Activated CD4-positive, alpha-beta T cell treated with anti-CD3 and anti-CD28 coated beads for 24 hours (primary cell): ENCODE results near the gene SFXN5.

Experiments used
- DNase-seq, 2 donors: peaks; one replicate each; pipeline ENCODE4 v3.0.0-alpha.2; 2020; ENCODE audit warnings: low read depth in 2 of 2

The SFXN5 gene

DNA sequence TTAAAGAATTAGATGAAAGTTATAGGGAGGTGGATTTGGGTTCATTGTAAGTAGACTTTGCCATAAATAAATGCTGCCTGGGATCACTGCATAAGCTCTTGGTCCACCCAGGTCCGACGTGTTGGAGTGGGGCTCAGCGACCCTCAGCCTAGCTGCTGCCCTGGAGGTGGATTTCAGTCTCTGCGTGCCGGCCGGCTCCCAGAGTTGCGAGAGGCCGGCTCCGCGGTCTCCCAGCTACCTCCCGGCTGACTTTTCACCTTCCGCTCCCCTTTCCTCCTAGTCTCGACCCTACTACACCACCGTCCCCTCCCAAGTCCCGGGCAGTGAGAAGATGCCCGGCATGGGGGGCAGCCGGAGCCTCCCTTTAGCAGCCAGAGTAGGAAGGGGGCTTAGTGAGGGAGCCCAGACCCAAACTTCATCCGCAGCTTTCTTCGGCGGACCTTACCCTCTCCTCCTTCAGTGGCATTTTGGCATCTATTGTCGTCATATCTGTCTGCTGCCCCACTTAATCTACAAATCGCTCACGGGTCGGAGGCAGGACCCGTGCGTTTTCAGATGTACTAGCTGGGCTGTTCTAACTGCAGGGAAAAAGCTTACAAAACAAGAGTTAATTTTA, 146.1 kb downstream of the SFXN5 start:
- DNase-seq, result no peak

DNA sequence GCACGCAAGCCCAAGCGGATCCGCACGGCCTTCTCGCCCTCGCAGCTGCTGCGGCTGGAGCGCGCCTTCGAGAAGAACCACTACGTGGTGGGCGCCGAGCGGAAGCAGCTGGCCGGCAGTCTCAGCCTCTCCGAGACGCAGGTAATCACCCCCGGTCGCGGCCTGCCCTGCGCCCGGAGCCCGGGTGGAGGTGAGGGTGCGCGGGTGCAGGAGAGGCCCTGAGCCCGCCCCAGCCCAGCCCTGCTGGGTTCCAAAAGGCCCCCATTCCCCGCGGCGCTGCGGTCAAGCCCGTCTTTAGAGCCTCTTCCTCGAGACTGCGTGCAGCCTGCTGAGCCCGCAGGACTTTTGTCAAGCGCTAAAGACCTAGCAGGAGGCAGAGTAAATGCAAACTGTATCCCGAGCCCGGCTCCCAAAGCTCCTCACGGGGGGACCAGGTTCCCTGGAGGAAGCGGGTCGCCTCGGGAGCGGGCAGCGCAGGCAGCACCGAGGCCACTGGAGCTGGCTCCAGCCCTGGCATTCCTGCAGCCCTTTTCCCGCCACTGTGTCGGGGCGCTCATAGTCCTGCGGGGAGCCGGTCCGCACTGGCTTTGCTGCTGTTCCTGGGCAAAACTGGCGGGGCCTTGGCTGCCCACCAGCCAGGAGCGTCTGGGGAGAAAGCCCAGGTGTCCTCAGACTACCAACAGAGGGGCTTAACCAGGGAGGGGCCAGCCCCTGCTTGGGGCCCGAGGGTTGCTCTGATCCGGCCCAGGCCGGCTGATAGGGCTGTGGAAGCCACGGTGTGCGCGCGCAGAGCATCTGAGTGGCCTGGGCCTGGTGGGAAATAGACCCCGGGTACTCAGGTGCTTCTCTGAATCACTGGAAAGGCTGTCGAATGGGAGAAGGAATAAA, 146.9 kb downstream of the SFXN5 start:
- DNase-seq, result no peak

GRCh38 chr2:72923833-72924352, 147.6 kb downstream of the SFXN5 start:
- DNase-seq, result no peak

GRCh38 chr2:72921853-72922252, 149.7 kb downstream of the SFXN5 start:
- DNase-seq, result no peak

GRCh38 chr2:72921088-72921851, 150.2 kb downstream of the SFXN5 start:
- no peak for DNase-seq

- DNase-seq, result no peak
Measured at GRCh38 chr2:72920318-72921087, 151.0 kb downstream of the SFXN5 start.

DNA sequence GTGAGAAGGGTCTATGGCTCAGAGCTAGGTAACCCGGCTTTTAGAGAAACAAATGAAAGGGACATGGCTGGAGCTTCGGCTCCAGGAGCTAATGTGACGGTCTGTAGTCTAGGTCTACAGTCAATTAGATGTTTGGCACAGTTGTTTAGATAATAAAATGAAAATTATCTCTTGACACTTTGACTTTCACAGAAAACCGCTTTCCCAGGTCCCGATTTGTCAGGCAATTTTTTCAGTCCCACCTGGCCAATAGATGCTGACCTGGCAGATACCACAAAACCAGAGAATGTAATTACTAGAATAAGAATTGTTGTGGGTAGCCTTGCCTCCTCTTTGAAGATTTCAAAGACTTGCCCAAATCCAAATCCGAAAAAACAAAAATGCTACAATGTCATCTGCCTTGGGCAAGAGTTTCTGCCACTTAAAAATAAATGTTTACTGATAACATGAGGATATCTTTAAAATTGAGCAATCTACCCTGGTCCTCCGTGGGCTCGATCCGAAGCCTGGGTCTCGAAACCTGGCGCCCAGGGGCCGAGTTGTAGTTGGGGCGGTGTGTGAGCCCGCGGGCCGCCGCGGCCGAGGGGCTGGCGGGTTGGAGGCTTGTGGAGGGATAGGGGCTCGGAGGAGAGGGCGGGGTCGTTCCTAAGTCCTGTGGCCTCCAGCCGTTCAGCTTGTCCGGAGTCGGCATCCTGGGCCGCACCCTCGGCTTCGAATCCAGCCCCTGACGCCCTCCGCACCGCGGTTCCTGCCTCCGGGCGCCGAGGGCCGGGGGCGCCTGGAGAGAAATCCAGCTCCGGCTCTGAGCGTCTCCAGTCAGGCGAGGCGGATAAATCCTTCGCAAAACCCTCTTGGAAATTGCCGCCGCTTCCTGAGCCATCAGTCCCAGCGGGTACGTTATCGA, 151.8 kb downstream of the SFXN5 start:
- DNase-seq, result no peak

- DNase-seq, result no peak
Measured at GRCh38 chr2:72917877-72918553, 153.5 kb downstream of the SFXN5 start.

- peak in 1 of 2 donors; percentile 32 for DNase-seq
Measured at GRCh38 chr2:72917138-72917876, 154.2 kb downstream of the SFXN5 start, which contains the start of gene EMX1. EMX1 (plus strand) TSS chr2:72917519; CDS start chr2:72917853, 334 bp downstream.

GRCh38 chr2:72916743-72917137, 154.8 kb downstream of the SFXN5 start:
- no peak for DNase-seq

DNA sequence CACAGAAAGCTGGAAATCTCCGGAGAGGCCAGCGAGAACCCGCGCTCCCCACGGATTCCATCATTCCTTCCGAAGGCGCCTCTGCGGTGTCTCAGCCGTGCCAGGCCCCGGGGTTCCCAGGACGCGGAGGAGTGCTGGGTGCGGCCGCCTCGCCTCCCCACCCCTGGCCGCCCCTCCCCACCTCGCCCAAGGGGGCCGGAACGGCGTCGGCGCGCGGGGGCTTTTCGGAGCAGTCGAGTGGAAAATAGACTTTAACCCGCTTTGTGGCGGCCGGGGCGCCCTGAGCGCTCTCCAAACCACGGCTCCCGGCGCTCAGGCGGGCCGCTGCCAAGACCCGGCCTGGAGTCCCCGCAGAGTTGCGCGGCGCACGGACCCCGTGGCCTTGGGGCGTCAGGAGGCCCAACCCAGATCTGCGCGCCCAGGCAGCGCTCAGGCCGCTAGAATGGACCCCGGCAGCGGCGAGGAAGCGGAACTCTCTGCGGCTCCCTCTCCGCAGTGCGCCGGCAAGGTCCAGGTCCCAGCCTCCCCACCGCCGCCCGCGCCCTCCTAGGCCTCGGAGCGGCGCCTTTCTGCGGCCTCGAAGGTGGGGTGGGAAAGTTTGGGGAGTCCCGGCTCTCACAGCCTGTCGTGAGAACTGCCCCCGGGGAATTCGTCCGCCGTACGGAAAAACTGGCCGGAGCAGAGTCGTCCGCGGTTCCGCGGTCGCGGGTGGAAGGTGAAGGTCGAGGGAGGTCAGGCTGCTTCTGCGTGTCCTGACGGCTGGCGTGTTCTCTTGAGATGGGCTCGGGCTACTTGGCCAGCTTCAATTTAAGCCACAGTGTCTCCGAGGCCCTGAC, 155.4 kb downstream of the SFXN5 start:
- DNase-seq, result no peak

DNA sequence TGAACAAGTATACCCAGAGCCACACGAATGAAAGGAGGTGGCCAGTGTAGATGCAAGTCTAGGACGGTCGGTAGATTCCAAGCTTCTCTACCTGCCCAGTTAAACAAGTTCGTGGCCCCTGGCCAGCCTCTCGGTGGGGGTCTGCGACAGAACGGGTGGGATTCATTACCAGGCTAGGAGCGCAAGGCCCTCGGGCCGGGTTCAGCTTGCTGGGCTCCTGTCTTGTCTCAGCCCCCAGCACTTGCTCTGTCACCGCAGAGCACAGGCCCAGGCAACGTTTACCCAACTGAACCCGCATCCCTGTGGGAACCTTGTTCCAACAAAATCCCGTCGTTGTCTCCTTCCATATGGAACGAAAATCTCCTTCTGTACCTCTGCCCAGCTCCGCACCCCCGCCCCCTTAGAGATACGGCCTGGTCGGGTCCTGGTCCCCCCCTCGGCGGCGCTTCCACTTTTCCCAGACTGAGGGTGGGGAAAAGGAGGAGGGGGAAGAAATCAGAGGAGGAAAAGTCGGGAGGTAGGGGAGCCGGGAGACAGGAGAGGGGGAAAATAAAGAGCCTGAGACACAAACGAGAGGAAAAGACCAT, 156.1 kb downstream of the SFXN5 start:
- no peak for DNase-seq

DNA sequence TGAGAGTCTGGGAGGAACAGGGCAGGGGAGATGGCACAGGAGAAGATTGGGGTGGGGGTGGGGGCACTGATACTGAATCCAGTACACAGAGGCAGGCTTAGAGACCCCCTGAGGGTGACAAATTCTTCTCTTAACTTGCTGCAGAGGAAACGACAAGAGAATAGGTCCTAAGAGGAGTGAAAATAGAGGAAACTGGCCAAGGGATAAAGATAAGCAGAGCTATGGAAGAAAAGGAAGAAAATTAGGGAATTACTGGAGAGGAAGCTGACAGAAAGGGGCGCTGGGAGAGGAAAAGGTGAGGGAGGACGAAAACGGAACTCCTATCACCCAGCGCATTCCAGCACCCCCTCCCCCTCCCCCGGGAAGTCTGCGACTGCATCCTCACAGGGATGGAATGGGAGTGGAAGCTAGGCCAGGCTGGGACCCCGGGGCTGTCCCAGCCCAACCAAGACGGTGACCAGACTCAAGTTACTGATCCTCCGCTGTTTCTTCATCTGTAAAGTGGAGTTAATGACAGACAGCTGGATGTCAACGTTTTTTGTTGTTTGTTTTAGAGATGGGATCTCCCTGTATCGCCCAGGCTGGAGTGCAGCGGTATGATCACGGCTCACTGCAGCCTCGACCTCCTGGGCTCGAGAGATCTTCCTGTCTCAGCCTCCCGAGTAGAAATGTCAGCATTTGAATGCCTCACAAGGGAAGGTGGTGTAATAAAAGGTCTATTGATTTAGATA, 156.8 kb downstream of the SFXN5 start:
- no peak for DNase-seq

GRCh38 chr2:72914206-72914559, 157.3 kb downstream of the SFXN5 start:
- no peak for DNase-seq

DNA sequence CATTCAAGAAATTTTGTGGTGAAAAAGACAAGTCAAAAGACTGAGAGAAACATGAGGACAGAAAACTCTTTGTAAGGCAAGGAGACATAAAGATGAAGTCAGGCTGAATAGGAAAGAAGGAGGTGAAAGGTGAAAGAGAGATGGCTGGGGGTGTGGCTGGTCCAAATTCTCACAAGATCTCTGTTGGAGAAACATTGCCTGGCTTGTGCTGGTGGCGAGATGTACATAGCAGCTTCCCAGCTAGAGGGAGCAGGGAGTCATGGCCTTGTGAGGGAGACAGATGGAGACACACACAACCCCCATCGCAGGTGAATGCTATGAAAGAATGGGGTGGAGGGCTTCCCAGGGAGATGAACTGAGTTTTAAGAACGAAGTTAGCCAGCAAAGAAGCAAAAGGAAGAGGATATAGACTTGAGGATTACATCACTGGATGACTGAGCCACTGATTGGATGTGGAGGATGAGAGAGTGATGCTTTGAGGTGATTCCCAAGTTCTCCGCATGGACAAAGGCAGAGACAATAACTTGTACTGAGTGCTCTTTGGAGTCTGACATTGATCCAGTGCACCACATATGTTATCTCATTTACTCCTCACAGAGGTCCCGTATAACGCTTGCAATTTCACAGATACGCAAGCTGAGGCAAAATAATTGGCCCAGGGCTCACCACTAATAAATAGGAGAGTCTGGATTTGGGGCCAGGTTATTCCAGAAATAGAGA, 157.9 kb downstream of the SFXN5 start:
- no peak for DNase-seq

GRCh38 chr2:72911256-72911655, 160.3 kb downstream of the SFXN5 start:
- DNase-seq, result no peak
